ENCODE results near the gene MRPL39.

The MRPL39 gene

GRCh38 chr21:25608044-25608737, 910 bp upstream of the MRPL39 start:
- peak; percentile 86 for DNase-seq

- DNase-seq, result no peak
Measured at GRCh38 chr21:25589887-25590286, 17.4 kb downstream of the MRPL39 start.

GRCh38 chr21:25586791-25587190, 20.5 kb downstream of the MRPL39 start:
- no peak for DNase-seq

- no peak for DNase-seq
Measured at GRCh38 chr21:25586326-25586725, 21.0 kb downstream of the MRPL39 start.

GRCh38 chr21:25584833-25585676, 22.2 kb downstream of the MRPL39 start:
- no peak for DNase-seq

GRCh38 chr21:25583370-25584130, 23.7 kb downstream of the MRPL39 start:
- DNase-seq, result no peak

GRCh38 chr21:25582888-25583287, 24.4 kb downstream of the MRPL39 start:
- DNase-seq, result no peak

- no peak for DNase-seq
Measured at GRCh38 chr21:25582164-25582790, 25.0 kb downstream of the MRPL39 start.

GRCh38 chr21:25581582-25581981, 25.7 kb downstream of the MRPL39 start:
- DNase-seq, result no peak

- DNase-seq, result no peak
Measured at GRCh38 chr21:25580912-25581260, 26.4 kb downstream of the MRPL39 start.

GRCh38 chr21:25579226-25580013, 27.9 kb downstream of the MRPL39 start:
- DNase-seq, result no peak

- DNase-seq, result peak; percentile 11
Measured at GRCh38 chr21:25578056-25578961, 29.0 kb downstream of the MRPL39 start.

GRCh38 chr21:25577424-25578055, 29.7 kb downstream of the MRPL39 start:
- DNase-seq, result no peak

- DNase-seq, result peak; percentile 39
Measured at GRCh38 chr21:25573409-25574206, 33.7 kb downstream of the MRPL39 start.

GRCh38 chr21:25572861-25573310, 34.4 kb downstream of the MRPL39 start:
- DNase-seq, result no peak

- DNase-seq, result no peak
Measured at GRCh38 chr21:25571726-25572121, 35.6 kb downstream of the MRPL39 start.

- no peak for DNase-seq
Measured at GRCh38 chr21:25569711-25570110, 37.6 kb downstream of the MRPL39 start.

- no peak for DNase-seq
Measured at GRCh38 chr21:25569084-25569483, 38.2 kb downstream of the MRPL39 start.

GRCh38 chr21:25568246-25568645, 39.0 kb downstream of the MRPL39 start:
- DNase-seq, result no peak

- no peak for DNase-seq
Measured at GRCh38 chr21:25567472-25567871, 39.8 kb downstream of the MRPL39 start.
